Measurements from ENCODE around the gene OR4X2.

OR4X2 gene

GRCh38 chr11:48263423-48263911 lies 18.6 kb downstream of the OR4X2 start, which contains the start of gene OR4X1:
Gene OR4X1 (plus strand): TSS chr11:48263861. CDS start chr11:48263861, 0 bp downstream.
- TF ChIP-seq EZH2phosphoT487 (IDR thresholded peaks at IDR 0.05; ENCODE audit: borderline replicate concordance), result no peak
- no peak for TF ChIP-seq CTCF (conservative IDR thresholded peaks at IDR 0.05; ENCODE audit: low read length)
- H3K4me1 ChIP-seq (ENCODE audit: insufficient read depth, low read length, poor library complexity, severe bottlenecking), result no peaks in the 10 kb centered on the region
- H3K9ac ChIP-seq (ENCODE audit: low read depth, low read length, poor library complexity, severe bottlenecking), result no peak within 1 kb of the TSS
- no peaks in the 10 kb centered on the region for H3K9me3 ChIP-seq (ENCODE audit: insufficient read depth, low read depth, low read length)
- no peaks in the 10 kb centered on the region for H3K79me2 ChIP-seq (ENCODE audit: insufficient read depth, low read length)
- H3K27me3 ChIP-seq (ENCODE audit: insufficient read depth, low read length, poor library complexity, severe bottlenecking), result no peaks in the 10 kb centered on the region
- no peak within 1 kb of the TSS for H3K4me3 ChIP-seq (ENCODE audit: low read length, poor library complexity, severe bottlenecking)
- H3K4me2 ChIP-seq (ENCODE audit: low read depth, low read length, poor library complexity, severe bottlenecking), result no peak within 1 kb of the TSS
- no peaks in the 10 kb centered on the region for H4K20me1 ChIP-seq (ENCODE audit: insufficient read depth, low read length, poor library complexity, severe bottlenecking)
- no peak within 1 kb of the TSS for H2AFZ ChIP-seq (ENCODE audit: low read length)
- H3F3A ChIP-seq (ENCODE audit: low read depth), result no peaks in the 10 kb centered on the region
- no peaks in the 10 kb centered on the region for H3K9me2 ChIP-seq (replicated peaks; ENCODE audit: low read depth, low read length)
- H3K36me3 ChIP-seq (ENCODE audit: insufficient read depth, low read length), result no peaks in the 10 kb centered on the region

GRCh38 chr11:48270621-48271020 lies 25.7 kb downstream of the OR4X2 start:
- no peaks in the 10 kb centered on the region for H3K27me3 ChIP-seq (ENCODE audit: insufficient read depth, low read length, poor library complexity, severe bottlenecking)
- no peak overlapping the region for H3K4me3 ChIP-seq (ENCODE audit: low read length, poor library complexity, severe bottlenecking)
- H3K4me1 ChIP-seq (ENCODE audit: insufficient read depth, low read length, poor library complexity, severe bottlenecking), result no peaks in the 10 kb centered on the region
- H4K20me1 ChIP-seq (ENCODE audit: insufficient read depth, low read length, poor library complexity, severe bottlenecking), result no peaks in the 10 kb centered on the region
- H3K9me3 ChIP-seq (ENCODE audit: insufficient read depth, low read depth, low read length), result no peaks in the 10 kb centered on the region
- no peaks in the 10 kb centered on the region for H3K36me3 ChIP-seq (ENCODE audit: insufficient read depth, low read length)
- TF ChIP-seq CTCF (conservative IDR thresholded peaks at IDR 0.05; ENCODE audit: low read length) (no peak), EZH2phosphoT487 (IDR thresholded peaks at IDR 0.05; ENCODE audit: borderline replicate concordance) (no peak)
- H2AFZ ChIP-seq (ENCODE audit: low read length), result no peak overlapping the region
- no peak overlapping the region for H3K4me2 ChIP-seq (ENCODE audit: low read depth, low read length, poor library complexity, severe bottlenecking)
- H3K79me2 ChIP-seq (ENCODE audit: insufficient read depth, low read length), result no peaks in the 10 kb centered on the region
- no peaks in the 10 kb centered on the region for H3K9me2 ChIP-seq (replicated peaks; ENCODE audit: low read depth, low read length)
- no peak overlapping the region for H3K9ac ChIP-seq (ENCODE audit: low read depth, low read length, poor library complexity, severe bottlenecking)
- H3F3A ChIP-seq (ENCODE audit: low read depth), result no peaks in the 10 kb centered on the region

GRCh38 chr11:48272606-48273005 lies 27.7 kb downstream of the OR4X2 start:
- H3K9ac ChIP-seq (ENCODE audit: low read depth, low read length, poor library complexity, severe bottlenecking), result no peak overlapping the region
- H3F3A ChIP-seq (ENCODE audit: low read depth), result no peaks in the 10 kb centered on the region
- no peak overlapping the region for H2AFZ ChIP-seq (ENCODE audit: low read length)
- no peaks in the 10 kb centered on the region for H3K36me3 ChIP-seq (ENCODE audit: insufficient read depth, low read length)
- no peak for TF ChIP-seq EZH2phosphoT487 (IDR thresholded peaks at IDR 0.05; ENCODE audit: borderline replicate concordance)
- TF ChIP-seq CTCF (conservative IDR thresholded peaks at IDR 0.05; ENCODE audit: low read length), result no peak
- H3K4me3 ChIP-seq (ENCODE audit: low read length, poor library complexity, severe bottlenecking), result no peak overlapping the region
- H3K79me2 ChIP-seq (ENCODE audit: insufficient read depth, low read length), result no peaks in the 10 kb centered on the region
- H3K27me3 ChIP-seq (ENCODE audit: insufficient read depth, low read length, poor library complexity, severe bottlenecking), result no peaks in the 10 kb centered on the region
- H3K9me2 ChIP-seq (replicated peaks; ENCODE audit: low read depth, low read length), result no peaks in the 10 kb centered on the region
- no peaks in the 10 kb centered on the region for H3K9me3 ChIP-seq (ENCODE audit: insufficient read depth, low read depth, low read length)
- H4K20me1 ChIP-seq (ENCODE audit: insufficient read depth, low read length, poor library complexity, severe bottlenecking), result no peaks in the 10 kb centered on the region
- no peak overlapping the region for H3K4me2 ChIP-seq (ENCODE audit: low read depth, low read length, poor library complexity, severe bottlenecking)
- no peaks in the 10 kb centered on the region for H3K4me1 ChIP-seq (ENCODE audit: insufficient read depth, low read length, poor library complexity, severe bottlenecking)

All from Loucy (cell line).